K562 (cell line): Measurements from ENCODE around the gene VPS11. TPM values are rescaled to one million over a fixed set of nuclear protein-coding genes. Genes with fewer than 3 reads are reported as not detected.

Source experiments
- CEBPB ChIP-seq: fragments of 450-650 bp; IDR thresholded peaks from 2 replicates; pipeline ENCODE4 v1.6.1; 2016; ENCODE audit warnings: missing genetic modification characterization, missing compliant biosample characterization
- CREBBP ChIP-seq: IDR thresholded peaks from one replicate; pipeline ENCODE4 v1.6.1; 2012; ENCODE audit warnings: low read depth, mild to moderate bottlenecking, control low read depth, inconsistent platforms, low read length
- DACH1 ChIP-seq: fragments of 450-650 bp; IDR thresholded peaks from 2 replicates; pipeline ENCODE4 v1.6.1; 2018; ENCODE audit not compliant: partially characterized antibody
- E2F1 ChIP-seq: sonication (generic); formaldehyde crosslinking; IDR thresholded peaks from 2 replicates; pipeline ENCODE4 v1.8.1; 2023; ENCODE audit warnings: mild to moderate bottlenecking, missing genetic modification reagents, moderate library complexity
- GTF3C2 ChIP-seq: IDR thresholded peaks from 3 replicates; pipeline ENCODE4 v1.6.1; 2011; ENCODE audit warnings: borderline replicate concordance, mild to moderate bottlenecking, moderate library complexity; ENCODE audit not compliant: insufficient read length; ENCODE audit errors: extremely low read depth
- HBP1 ChIP-seq: fragments of 450-650 bp; formaldehyde crosslinking; IDR thresholded peaks from 2 replicates; pipeline ENCODE4 v1.4.0; 2022; ENCODE audit warnings: missing genetic modification characterization
- HNRNPH1 ChIP-seq: fragments of 200-400 bp; formaldehyde crosslinking; optimal IDR thresholded peaks from 2 replicates; pipeline ENCODE3; 2017; ENCODE audit warnings: low read depth, mild to moderate bottlenecking, low read length, moderate library complexity
- MTA3 ChIP-seq: fragments of 450-650 bp; formaldehyde crosslinking; IDR thresholded peaks from 2 replicates; pipeline ENCODE4 v1.6.1; 2017; ENCODE audit warnings: mild to moderate bottlenecking, borderline replicate concordance
- NFE2 ChIP-seq: IDR thresholded peaks from 2 replicates; pipeline ENCODE4 v1.6.1; 2014; ENCODE audit warnings: antibody characterized with exemption, low read depth
- PTTG1 ChIP-seq: fragments of 450-650 bp; IDR thresholded peaks from 2 replicates; pipeline ENCODE4 v1.6.1; 2016; ENCODE audit warnings: low read depth, mild to moderate bottlenecking, missing genetic modification characterization, missing compliant biosample characterization
- ZBTB1 ChIP-seq: sonication (generic); formaldehyde crosslinking; IDR thresholded peaks from 2 replicates; pipeline ENCODE4 v1.8.1; 2023; ENCODE audit warnings: missing genetic modification reagents, low read depth, mild to moderate bottlenecking, borderline replicate concordance
- ZBTB2 ChIP-seq: fragments of 450-650 bp; IDR thresholded peaks from 2 replicates; pipeline ENCODE4 v1.6.1; 2016; ENCODE audit warnings: antibody characterized with exemption
- ZBTB8A ChIP-seq: fragments of 450-650 bp; IDR thresholded peaks from 2 replicates; pipeline ENCODE4 v1.6.1; 2018; ENCODE audit warnings: mild to moderate bottlenecking, moderate library complexity; ENCODE audit not compliant: partially characterized antibody
- ZC3H11A ChIP-seq: IDR thresholded peaks from 2 replicates; pipeline ENCODE4 v1.6.1; 2012; ENCODE audit warnings: low read depth, low read length, improper control_type of control experiment
- ZKSCAN1 ChIP-seq: fragments of 150-350 bp; IDR thresholded peaks from 2 replicates; pipeline ENCODE4 v1.6.1; 2016; ENCODE audit warnings: low read depth, low read length
- ZNF263 ChIP-seq: sonication (generic); formaldehyde crosslinking; IDR thresholded peaks from 2 replicates; pipeline ENCODE4 v1.8.0; 2022; ENCODE audit warnings: mild to moderate bottlenecking, missing genetic modification reagents, borderline replicate concordance
- ZNF311 ChIP-seq: fragments of 250-450 bp; sonication (Bioruptor Pico); IDR thresholded peaks from 2 replicates; pipeline ENCODE4 v1.4.0; 2020; ENCODE audit warnings: mild to moderate bottlenecking, moderate library complexity
- ZNF639 ChIP-seq, 2 experiments: fragments of 200-800 bp in 1 of 2; sonication (Bioruptor generic) in 1 of 2; sonication (generic) in 1 of 2; formaldehyde crosslinking in 1 of 2; IDR thresholded peaks in 1 of 2; conservative IDR thresholded peaks in 1 of 2; 2 replicates each; pipeline versions ENCODE4 v1.5.0 to v1.6.1; 2016 to 2020; ENCODE audit warnings: missing compliant biosample characterization in 1 of 2, missing genetic modification characterization in 1 of 2, missing genetic modification reagents in 1 of 2
- ZNF668 ChIP-seq: fragments of 250-450 bp; sonication (Bioruptor Pico); IDR thresholded peaks from 2 replicates; pipeline ENCODE4 v1.8.0; 2022; ENCODE audit warnings: mild to moderate bottlenecking, inconsistent platforms
- ZNF76 ChIP-seq: fragments of 250-450 bp; sonication (Bioruptor Pico); IDR thresholded peaks from 2 replicates; pipeline ENCODE4 v1.4.0; 2020; ENCODE audit warnings: mild to moderate bottlenecking, moderate library complexity, borderline replicate concordance
- ZSCAN29 ChIP-seq: fragments of 450-650 bp; IDR thresholded peaks from 2 replicates; pipeline ENCODE4 v1.6.1; 2017
- polyA plus RNA-seq, 8 experiments: library from polyadenylated mRNA; depleted of rRNA in 4 of 8; stranded (reverse) in 5 of 8; unstranded in 3 of 8; fragments of >200 nt; fragmentation: Nextera tagmentation in 2 of 8; fragmentation: Illumina TruSeq in 1 of 8; extraction: Ambion mirVana in 2 of 8; extraction: Trizol in 1 of 8; gene quantifications; 2 replicates each; pipeline versions ENCODE4 v1.2.1 to v1.2.3, GENCODE V29; 2011 to 2014; ENCODE audit warnings: inconsistent platforms in 1 of 8, missing spikeins in 1 of 8
- total RNA-seq, 7 experiments: library from RNA; depleted of rRNA in 6 of 7; stranded (reverse); fragments of >200 nt in 6 of 7; fragmentation: Illumina TruSeq in 2 of 7; extraction: Trizol in 2 of 7; gene quantifications; 2 replicates each; pipeline versions ENCODE4 v1.2.1 to v1.2.3, GENCODE V29; 2011 to 2021; ENCODE audit warnings: low replicate concordance in 1 of 7

Gene VPS11
- total and polyA plus RNA-seq, 9 of the 15 experiments (the other 6 are each of a cell fraction or from before 2014, with no cell fraction given): 14.1 to 35.5 (median 27.5) TPM

- TF ChIP-seq GTF3C2 (no peak), MTA3 (no peak), HBP1 (CRISPR knock-in tag) (no peak), ZC3H11A (no peak), PTTG1 (no peak), HNRNPH1 (no peak), ZBTB2 (no peak), ZKSCAN1 (no peak), ZNF76 (CRISPR knock-in tag) (no peak), ZSCAN29 (no peak), ZBTB8A (no peak), ZNF263 (CRISPR knock-in tag) (0 out of 2 replicates have a peak, but pooled peaks have one; percentile 27), NFE2 (no peak), ZBTB1 (0 out of 2 replicates have a peak, but pooled peaks have one; percentile 3), ZNF639 (CRISPR knock-in tag; conservative IDR thresholded peaks at IDR 0.05 in 1 of 2, IDR thresholded peaks at IDR 0.05 in 1 of 2) (no peak), DACH1 (no peak), ZNF311 (CRISPR knock-in tag) (no peak), ZNF668 (no peak), CEBPB (tag) (no peak), CREBBP (no peak), E2F1 (CRISPR knock-in tag) (0 out of 2 replicates have a peak, but pooled peaks have one; percentile 14)
Observed at GRCh38 chr11:119030029-119030328, 37.6 kb upstream of the VPS11 start (continued).
